HCT116 (cell line): Measurements from ENCODE around the gene RAD9A. TPM values are rescaled to one million over a fixed set of nuclear protein-coding genes. Genes with fewer than 3 reads are reported as not detected.

ENCODE experiments used
- ATAC-seq: fragments of 200-7000 bp; cut with Tn5 transposase; 2 replicates; pipeline ENCODE4 v1.9.1; 2020; ENCODE audit warnings: mild to moderate bottlenecking, moderate library complexity
- BruUV-seq: library from RNA; stranded (reverse); fragments of 400-500 nt; replicated peaks from 2 replicates; lab custom pipeline; 2021; lab: Mats Ljungman, UMichigan
- CTCF ChIA-PET: fragments of 300-600 bp; sonication (Branson Sonifier 250); formaldehyde crosslinking; loops from one replicate; lab custom pipeline; 2021; ENCODE audit warnings: antibody characterized with exemption; lab: Charles Lee
- POLR2A ChIA-PET: fragments of 300-600, 350-600 bp; sonication (Branson Sonifier 250); formaldehyde crosslinking; loops from one replicate; lab custom pipeline; 2021; ENCODE audit warnings: antibody characterized with exemption; lab: Charles Lee
- RAD21 ChIA-PET, 2 experiments: fragments of 300-600 bp; sonication (Branson Sonifier 250); formaldehyde crosslinking; loops; one replicate each; lab custom pipeline; 2023; ENCODE audit warnings: low total read pairs in 2 of 2; ENCODE audit not compliant: uncharacterized antibody in 2 of 2, unreplicated experiment in 2 of 2, low non-redundant PET in 1 of 2; lab: Charles Lee
- DNase-seq: peaks from one replicate; pipeline ENCODE4 v3.0.0-alpha.2; 2010; ENCODE audit warnings: low read depth, low spot score
- H2AFZ ChIP-seq: fragments of 200-600 bp; shearing (Covaris generic), sonication (generic); 2 replicates; pipeline ENCODE4 v1.6.1; 2017; ENCODE audit warnings: low read depth, mixed run types, mixed read lengths, antibody characterized with exemption, low read length; ENCODE audit not compliant: poor library complexity, severe bottlenecking
- H3K27ac ChIP-seq: 2 replicates; pipeline ENCODE4 v1.5.1; 2012; ENCODE audit warnings: low read depth, low read length
- H3K27me3 ChIP-seq: fragments of 200-600 bp; sonication (generic); 2 replicates; pipeline ENCODE4 v1.6.1; 2016; ENCODE audit warnings: mixed run types, low read length, mixed read lengths; ENCODE audit not compliant: insufficient read depth
- H3K36me3 ChIP-seq, 2 experiments: fragments of 200-500 bp in 1 of 2; fragments of 200-600 bp in 1 of 2; sonication (Bioruptor generic) in 1 of 2; sonication (generic) in 1 of 2; 2 replicates each; pipeline versions ENCODE4 v1.5.1 to v1.6.1; 2014 to 2016; ENCODE audit warnings: low read length in 2 of 2, inconsistent platforms in 1 of 2, mixed read lengths in 1 of 2, mixed run types in 1 of 2; ENCODE audit not compliant: insufficient read depth in 2 of 2, control insufficient read depth in 1 of 2
- H3K4me1 ChIP-seq, 2 experiments: fragments of 200-600 bp in 1 of 2; sonication (generic) in 1 of 2; 2 replicates each; pipeline versions ENCODE4 v1.5.1 to v1.6.1; 2012 to 2017; ENCODE audit warnings: low read length in 2 of 2, inconsistent platforms in 1 of 2, mild to moderate bottlenecking in 1 of 2, mixed read lengths in 1 of 2, mixed run types in 1 of 2, moderate library complexity in 1 of 2; ENCODE audit not compliant: insufficient read depth in 2 of 2, control insufficient read depth in 1 of 2
- H3K4me2 ChIP-seq: fragments of 200-600 bp; sonication (generic); 2 replicates; pipeline ENCODE4 v1.6.1; 2017; ENCODE audit warnings: mixed run types, low read length, mixed read lengths
- H3K4me3 ChIP-seq, 2 experiments: fragments of 200-600 bp in 1 of 2; sonication (generic) in 1 of 2; replicated peaks in 1 of 2; 2 replicates each; pipeline ENCODE4 v1.5.1; 2011 to 2016; ENCODE audit warnings: low read length in 2 of 2, control low read depth in 1 of 2, low read depth in 1 of 2, mild to moderate bottlenecking in 1 of 2, mixed read lengths in 1 of 2, mixed run types in 1 of 2
- H3K79me2 ChIP-seq: fragments of 200-600 bp; sonication (generic); 2 replicates; pipeline ENCODE4 v1.6.1; 2017; ENCODE audit warnings: mild to moderate bottlenecking, mixed run types, low read length, moderate library complexity, mixed read lengths; ENCODE audit not compliant: insufficient read depth
- H3K9ac ChIP-seq: fragments of 200-600 bp; sonication (generic); 2 replicates; pipeline ENCODE4 v1.6.1; 2016; ENCODE audit warnings: low read length, mixed read lengths
- H3K9me2 ChIP-seq: fragments of 200-600 bp; sonication (generic), shearing (Covaris generic); 2 replicates; pipeline ENCODE4 v1.6.1; 2017; ENCODE audit warnings: mixed run types, mild to moderate bottlenecking, moderate library complexity; ENCODE audit not compliant: insufficient read depth
- H3K9me3 ChIP-seq, 2 experiments: fragments of 200-500 bp in 1 of 2; fragments of 200-600 bp in 1 of 2; sonication (Bioruptor generic) in 1 of 2; sonication (generic) in 1 of 2; 2 replicates each; pipeline ENCODE4 v1.6.1; 2014 to 2017; ENCODE audit warnings: low read length in 2 of 2, mixed read lengths in 2 of 2, inconsistent platforms in 1 of 2, low read depth in 1 of 2, mild to moderate bottlenecking in 1 of 2, mixed run types in 1 of 2, moderate library complexity in 1 of 2; ENCODE audit not compliant: control insufficient read depth in 1 of 2, insufficient read depth in 1 of 2
- H4K20me1 ChIP-seq: fragments of 200-600 bp; sonication (generic), shearing (Covaris generic); 2 replicates; pipeline ENCODE4 v1.6.1; 2017; ENCODE audit warnings: mixed run types, mild to moderate bottlenecking, moderate library complexity; ENCODE audit not compliant: insufficient read depth
- ATF3 ChIP-seq: IDR thresholded peaks from 2 replicates; pipeline ENCODE4 v1.6.1; 2012
- CEBPB ChIP-seq: IDR thresholded peaks from 2 replicates; pipeline ENCODE4 v1.6.1; 2012; ENCODE audit warnings: low read depth
- EGR1 ChIP-seq: IDR thresholded peaks from 2 replicates; pipeline ENCODE4 v1.6.1; 2012; ENCODE audit warnings: low read depth
- EZH2 ChIP-seq: fragments of 200-600 bp; sonication (generic); IDR thresholded peaks from 2 replicates; pipeline ENCODE4 v1.6.1; 2017; ENCODE audit warnings: antibody characterized with exemption, mixed run types
- FOSL1 ChIP-seq: IDR thresholded peaks from 2 replicates; pipeline ENCODE4 v1.6.1; 2012; ENCODE audit warnings: low read depth
- JUND ChIP-seq: IDR thresholded peaks from 2 replicates; pipeline ENCODE4 v1.6.1; 2012
- POLR2AphosphoS5 ChIP-seq: IDR thresholded peaks from 2 replicates; pipeline ENCODE4 v1.6.1; 2011; ENCODE audit warnings: mild to moderate bottlenecking, low read depth, low read length, moderate library complexity
- RAD21 ChIP-seq: IDR thresholded peaks from 2 replicates; pipeline ENCODE4 v1.6.1; 2012; ENCODE audit warnings: low read depth, mild to moderate bottlenecking
- SIN3A ChIP-seq: IDR thresholded peaks from 2 replicates; pipeline ENCODE4 v1.6.1; 2012; ENCODE audit warnings: low read depth
- SP1 ChIP-seq: IDR thresholded peaks from 2 replicates; pipeline ENCODE4 v1.6.1; 2012; ENCODE audit warnings: low read depth
- TCF7L2 ChIP-seq: IDR thresholded peaks from 2 replicates; pipeline ENCODE4 v1.7.0; 2011; ENCODE audit warnings: borderline replicate concordance, inconsistent platforms; ENCODE audit not compliant: insufficient read depth, insufficient read length; ENCODE audit errors: extremely low read depth
- ZFX ChIP-seq: fragments of 450-650 bp; IDR thresholded peaks from 2 replicates; pipeline ENCODE4 v1.6.1; 2017
- ZNF274 ChIP-seq: fragments of 200-500 bp; sonication (Bioruptor generic); IDR thresholded peaks from 2 replicates; pipeline ENCODE4 v1.6.1; 2014; ENCODE audit warnings: mild to moderate bottlenecking, low read depth, low read length, inconsistent platforms
- intact Hi-C: fragments of 100-400 bp; cut with micrococcal nuclease; formaldehyde crosslinking; loops from 2 replicates; pipeline ENCODE4 v1.10.0; 2022
- total RNA-seq: library from RNA; stranded (reverse); gene quantifications from one replicate; pipeline ENCODE4 v1.2.1, GENCODE V29; 2021; ENCODE audit not compliant: unreplicated experiment
- TF ChIP-seq, protein P1 (sequence below): IDR thresholded peaks from 2 replicates; pipeline ENCODE4 v1.6.1; 2012; ENCODE audit warnings: low read depth
- TF ChIP-seq, protein P2 (sequence below): IDR thresholded peaks from 2 replicates; pipeline ENCODE4 v1.6.1; 2011; ENCODE audit warnings: mild to moderate bottlenecking, low read length, moderate library complexity; ENCODE audit not compliant: insufficient replicate concordance; ENCODE audit errors: extremely low read depth

The RAD9A gene
- total RNA-seq, 1 experiment from 2014 or later, result 49.8 TPM

- Histone ChIP-seq H3K4me2 (no peak overlapping the region), H4K20me1 (no peaks in the 10 kb centered on the region), H3K9ac (no peak overlapping the region), H3K79me2 (peaks cover 21% of the 10 kb centered on the region), H3K27ac (no peak overlapping the region), H3K9me3 (no peaks in the 10 kb centered on the region), H3K27me3 (no peaks in the 10 kb centered on the region), H3K4me3 (no peak overlapping the region), H3K4me1 (peaks cover 8 to 15% of the 10 kb centered on the region in 2 experiments), H3K9me2 (no peaks in the 10 kb centered on the region), H3K36me3 (peaks cover 10 to 17% of the 10 kb centered on the region in 2 experiments; a peak in 3 of 4 replicates), H2AFZ (no peak overlapping the region)
- TF ChIP-seq EGR1, result no peak
- TF ChIP-seq JUND, result no peak
- TF ChIP-seq ATF3, result no peak
- TF ChIP-seq RAD21, result no peak
- TF ChIP-seq CEBPB, result no peak
- no peak for TF ChIP-seq TCF7L2
- POLR2A ChIA-PET, result no interaction called here
- no TSS peak for BruUV-seq
- RAD21 ChIA-PET, result no interaction called here
- CTCF ChIA-PET, result no interaction called here
- DNase-seq (no peak), ATAC-seq (no peak)
- intact Hi-C loops, result no loop called here
Measured at GRCh38 chr11:67433536-67434394, 42.0 kb downstream of the RAD9A start.

- no peaks in the 10 kb centered on the region for H3K27me3 ChIP-seq
- H3K27ac ChIP-seq, result no peak overlapping the region
- H3K4me1 ChIP-seq, result peaks cover 5 to 13% of the 10 kb centered on the region in 2 experiments
- peaks cover 15% of the 10 kb centered on the region for H3K79me2 ChIP-seq
- peaks cover 10 to 17% of the 10 kb centered on the region in 2 experiments; a peak in 3 of 4 replicates for H3K36me3 ChIP-seq
- ChIA-PET CTCF (no interaction called here), POLR2A (no interaction called here), RAD21 (no interaction called here)
- H3K9ac ChIP-seq, result no peak overlapping the region
- H3K9me2 ChIP-seq, result no peaks in the 10 kb centered on the region
- H3K9me3 ChIP-seq, result no peaks in the 10 kb centered on the region
- no peak overlapping the region for H3K4me3 ChIP-seq
- no peaks in the 10 kb centered on the region for H4K20me1 ChIP-seq
- no TSS peak for BruUV-seq
- intact Hi-C loops, result no loop called here
- ATAC-seq (no peak), DNase-seq (no peak)
- no peak overlapping the region for H3K4me2 ChIP-seq
- H2AFZ ChIP-seq, result no peak overlapping the region
- TF ChIP-seq FOSL1 (no peak), EGR1 (no peak), SP1 (no peak), POLR2AphosphoS5 (no peak), SIN3A (no peak), ZFX (no peak), EZH2 (no peak), ZNF274 (no peak)
- TF ChIP-seq, protein P1, sequence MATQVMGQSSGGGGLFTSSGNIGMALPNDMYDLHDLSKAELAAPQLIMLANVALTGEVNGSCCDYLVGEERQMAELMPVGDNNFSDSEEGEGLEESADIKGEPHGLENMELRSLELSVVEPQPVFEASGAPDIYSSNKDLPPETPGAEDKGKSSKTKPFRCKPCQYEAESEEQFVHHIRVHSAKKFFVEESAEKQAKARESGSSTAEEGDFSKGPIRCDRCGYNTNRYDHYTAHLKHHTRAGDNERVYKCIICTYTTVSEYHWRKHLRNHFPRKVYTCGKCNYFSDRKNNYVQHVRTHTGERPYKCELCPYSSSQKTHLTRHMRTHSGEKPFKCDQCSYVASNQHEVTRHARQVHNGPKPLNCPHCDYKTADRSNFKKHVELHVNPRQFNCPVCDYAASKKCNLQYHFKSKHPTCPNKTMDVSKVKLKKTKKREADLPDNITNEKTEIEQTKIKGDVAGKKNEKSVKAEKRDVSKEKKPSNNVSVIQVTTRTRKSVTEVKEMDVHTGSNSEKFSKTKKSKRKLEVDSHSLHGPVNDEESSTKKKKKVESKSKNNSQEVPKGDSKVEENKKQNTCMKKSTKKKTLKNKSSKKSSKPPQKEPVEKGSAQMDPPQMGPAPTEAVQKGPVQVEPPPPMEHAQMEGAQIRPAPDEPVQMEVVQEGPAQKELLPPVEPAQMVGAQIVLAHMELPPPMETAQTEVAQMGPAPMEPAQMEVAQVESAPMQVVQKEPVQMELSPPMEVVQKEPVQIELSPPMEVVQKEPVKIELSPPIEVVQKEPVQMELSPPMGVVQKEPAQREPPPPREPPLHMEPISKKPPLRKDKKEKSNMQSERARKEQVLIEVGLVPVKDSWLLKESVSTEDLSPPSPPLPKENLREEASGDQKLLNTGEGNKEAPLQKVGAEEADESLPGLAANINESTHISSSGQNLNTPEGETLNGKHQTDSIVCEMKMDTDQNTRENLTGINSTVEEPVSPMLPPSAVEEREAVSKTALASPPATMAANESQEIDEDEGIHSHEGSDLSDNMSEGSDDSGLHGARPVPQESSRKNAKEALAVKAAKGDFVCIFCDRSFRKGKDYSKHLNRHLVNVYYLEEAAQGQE, result no peak
- TF ChIP-seq, protein P2, sequence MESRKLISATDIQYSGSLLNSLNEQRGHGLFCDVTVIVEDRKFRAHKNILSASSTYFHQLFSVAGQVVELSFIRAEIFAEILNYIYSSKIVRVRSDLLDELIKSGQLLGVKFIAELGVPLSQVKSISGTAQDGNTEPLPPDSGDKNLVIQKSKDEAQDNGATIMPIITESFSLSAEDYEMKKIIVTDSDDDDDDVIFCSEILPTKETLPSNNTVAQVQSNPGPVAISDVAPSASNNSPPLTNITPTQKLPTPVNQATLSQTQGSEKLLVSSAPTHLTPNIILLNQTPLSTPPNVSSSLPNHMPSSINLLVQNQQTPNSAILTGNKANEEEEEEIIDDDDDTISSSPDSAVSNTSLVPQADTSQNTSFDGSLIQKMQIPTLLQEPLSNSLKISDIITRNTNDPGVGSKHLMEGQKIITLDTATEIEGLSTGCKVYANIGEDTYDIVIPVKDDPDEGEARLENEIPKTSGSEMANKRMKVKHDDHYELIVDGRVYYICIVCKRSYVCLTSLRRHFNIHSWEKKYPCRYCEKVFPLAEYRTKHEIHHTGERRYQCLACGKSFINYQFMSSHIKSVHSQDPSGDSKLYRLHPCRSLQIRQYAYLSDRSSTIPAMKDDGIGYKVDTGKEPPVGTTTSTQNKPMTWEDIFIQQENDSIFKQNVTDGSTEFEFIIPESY, result no peak
Measured at GRCh38 chr11:67434395-67434881, 42.7 kb downstream of the RAD9A start.
